ENCODE measurements around the gene STOX1. TPM values are rescaled to one million over a fixed set of nuclear protein-coding genes. Genes with fewer than 3 reads are reported as not detected.

STOX1 gene
- total and polyA plus RNA-seq, 10 of the 15 experiments (the other 5 are each of a cell fraction or from before 2014, with no cell fraction given) = 0.18 to 1.2 (median 0.67) TPM; not detected in 1

- TF ChIP-seq PRDM15 (CRISPR knock-in tag; IDR thresholded peaks at IDR 0.05) (no peak), BCLAF1 (IDR thresholded peaks at IDR 0.05) (no peak), NR2C1 (IDR thresholded peaks at IDR 0.05) (peak; percentile 52), CEBPB (IDR thresholded peaks at IDR 0.05; ENCODE audit: borderline replicate concordance in 1 of 2, low read depth in 2 of 2, low read length in 2 of 2) (no peak), GATAD2B (conservative IDR thresholded peaks at IDR 0.05; ENCODE audit: low read depth) (peak; percentile 57), CBFB (IDR thresholded peaks at IDR 0.05; ENCODE audit: low read depth) (peak; percentile 87), TBL1XR1 (IDR thresholded peaks at IDR 0.05; ENCODE audit: low read depth, low read length) (no peak), BCL11A (IDR thresholded peaks at IDR 0.05; ENCODE audit: low read depth, low read length) (no peak), SIX5 (IDR thresholded peaks at IDR 0.05; ENCODE audit: low read depth, low read length, severe bottlenecking) (no peak), EZH2 (IDR thresholded peaks at IDR 0.05; ENCODE audit: borderline replicate concordance, control insufficient read depth, low read depth, low read length) (no peak), BHLHE40 (IDR thresholded peaks at IDR 0.05; ENCODE audit: borderline replicate concordance in 1 of 2, low read depth in 2 of 2, low read length in 1 of 2) (peak in 1 of 2 experiments; percentile 41; a peak in 2 of 4 replicates), YY1 (IDR thresholded peaks at IDR 0.05; ENCODE audit: low read depth, low read length) (peak; percentile 58; the same call in 1 of the 2 replicates), CUX1 (IDR thresholded peaks at IDR 0.05; ENCODE audit: insufficient replicate concordance, low read depth, low read length) (no peak), ZNF207 (IDR thresholded peaks at IDR 0.05; ENCODE audit: borderline replicate concordance) (no peak), IKZF2 (IDR thresholded peaks at IDR 0.05) (peak; percentile 77 to 83)
These were observed 74.0 kb downstream of the STOX1 start, which contains the start of gene DDX50 (continued) for GRCh38 chr10:68901105-68901927.

Measured in GM12878 (cell line).